ENCODE results near the gene UNK.
A peak's percentile ranks its signal among the peaks of the same experiment; 100 is the strongest.
"Not testable (repeated sequence)": the region's sequence is repeated elsewhere in the genome, so short reads cannot be mapped to it uniquely, and the experiment has no call there.

UNK gene

DNA sequence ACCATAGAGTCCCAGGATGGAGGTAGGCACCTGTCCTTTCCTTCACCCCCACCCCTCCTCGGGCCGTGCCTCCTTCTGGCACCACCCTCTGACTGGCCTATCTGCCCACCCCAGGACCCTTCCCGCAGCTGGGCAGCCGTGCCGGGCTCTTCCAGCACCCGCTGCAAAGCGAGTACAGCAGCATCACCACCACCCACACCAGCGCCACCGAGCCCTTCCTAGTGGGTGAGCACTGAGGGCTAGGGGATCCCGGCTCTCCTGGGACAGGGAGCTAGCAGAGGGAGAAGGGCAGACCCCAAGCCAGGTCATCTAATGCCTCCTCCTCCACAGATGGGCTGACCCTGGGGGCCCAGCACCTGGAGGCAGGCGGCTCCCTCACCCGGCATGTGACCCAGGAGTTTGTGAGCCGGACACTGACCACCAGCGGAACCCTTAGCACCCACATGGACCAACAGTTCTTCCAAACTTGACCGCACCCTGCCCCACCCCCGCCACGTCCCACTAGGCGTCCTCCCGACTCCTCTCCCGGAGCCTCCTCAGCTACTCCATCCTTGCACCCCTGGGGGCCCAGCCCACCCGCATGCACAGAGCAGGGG, 27.4 kb upstream of the UNK start:
- H3K36me3 ChIP-seq (ENCODE audit: control insufficient read depth, insufficient read depth, low read length): peaks cover 31% of the 10 kb centered on the region

DNA sequence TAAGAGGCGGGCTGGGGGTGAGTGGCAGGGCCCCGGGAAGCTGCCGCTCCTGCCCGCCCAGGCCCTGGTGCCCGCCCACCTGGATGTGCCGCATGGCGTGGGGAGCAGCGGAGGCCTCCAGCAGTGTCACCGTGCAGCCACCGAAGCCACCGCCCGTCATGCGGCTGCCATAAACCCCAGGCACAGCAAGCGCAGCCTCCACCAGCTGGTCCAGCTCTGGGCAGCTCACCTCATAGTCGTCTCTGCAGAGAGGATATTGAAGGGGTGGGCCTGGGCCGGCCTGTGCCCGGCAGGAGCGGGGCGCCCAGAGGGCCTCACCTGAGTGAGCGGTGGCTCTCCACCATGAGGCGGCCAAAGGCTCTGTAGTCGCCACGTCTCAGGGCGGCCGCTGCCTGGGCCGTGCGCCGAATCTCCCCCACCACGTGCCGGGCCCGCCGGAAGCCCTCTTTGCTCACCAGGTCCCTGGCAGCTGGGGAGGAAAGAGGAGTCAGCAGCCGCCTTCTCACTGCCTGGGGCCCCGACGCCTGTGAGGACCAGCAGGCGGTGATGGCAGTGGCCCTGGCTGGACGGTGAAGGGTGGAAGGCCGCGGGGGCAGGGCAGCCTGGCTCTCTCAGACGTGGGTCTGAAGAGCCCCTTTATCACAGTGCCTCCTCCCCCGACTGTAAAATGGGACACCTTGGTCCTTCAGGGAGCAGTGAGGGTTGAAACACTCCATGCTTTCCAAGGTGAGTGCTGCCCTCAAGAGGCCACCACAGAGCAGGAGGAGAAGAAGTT, 26.3 kb upstream of the UNK start:
- Histone ChIP-seq H3K27me3 (ENCODE audit: control insufficient read depth, insufficient read depth, low read length) (no peaks in the 10 kb centered on the region), H3K4me3 (ENCODE audit: low read length) (no peak overlapping the region), H3K9me3 (ENCODE audit: control insufficient read depth, low read length) (no peaks in the 10 kb centered on the region), H3K36me3 (ENCODE audit: control insufficient read depth, insufficient read depth, low read length) (peaks cover 24% of the 10 kb centered on the region), H3K9ac (ENCODE audit: low read length) (no peak overlapping the region), H3K4me1 (ENCODE audit: control insufficient read depth, insufficient read depth, low read length) (peaks cover 5% of the 10 kb centered on the region)

More for the DNA sequence above, 27.4 kb upstream of the UNK start:
- Histone ChIP-seq H3K4me1 (ENCODE audit: control insufficient read depth, insufficient read depth, low read length) (peaks cover 4% of the 10 kb centered on the region), H3K9me3 (ENCODE audit: control insufficient read depth, low read length) (no peaks in the 10 kb centered on the region), H3K4me3 (ENCODE audit: low read length) (no peak overlapping the region), H3K9ac (ENCODE audit: low read length) (no peak overlapping the region), H3K27me3 (ENCODE audit: control insufficient read depth, insufficient read depth, low read length) (no peaks in the 10 kb centered on the region)

DNA sequence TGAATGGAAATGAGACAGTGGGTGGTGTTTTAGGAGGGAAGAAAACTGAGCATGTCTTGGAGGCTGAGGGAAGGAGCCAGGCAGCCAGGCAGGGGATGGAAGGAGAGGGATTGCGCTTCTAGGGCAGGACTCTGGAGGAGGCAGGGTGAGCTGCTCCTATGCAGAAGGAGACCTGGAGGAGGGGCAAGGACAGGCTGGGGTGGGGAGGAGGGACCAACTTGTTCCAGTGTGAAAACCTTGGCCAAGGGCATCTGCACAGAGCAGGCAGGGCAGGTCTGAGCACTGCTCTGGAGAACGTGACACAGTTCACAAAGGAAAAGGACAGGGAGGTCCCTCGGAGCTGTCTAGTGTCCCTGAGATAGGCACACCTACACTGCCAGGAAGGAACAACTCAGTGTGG, 25.1 kb upstream of the UNK start:
- no peaks in the 10 kb centered on the region for H3K9me3 ChIP-seq (ENCODE audit: control insufficient read depth, low read length)
- H3K27me3 ChIP-seq (ENCODE audit: control insufficient read depth, insufficient read depth, low read length): no peaks in the 10 kb centered on the region
- no peak overlapping the region for H3K9ac ChIP-seq (ENCODE audit: low read length)
- H3K4me3 ChIP-seq (ENCODE audit: low read length): no peak overlapping the region
- H3K36me3 ChIP-seq (ENCODE audit: control insufficient read depth, insufficient read depth, low read length): peaks cover 24% of the 10 kb centered on the region
- H3K4me1 ChIP-seq (ENCODE audit: control insufficient read depth, insufficient read depth, low read length): peaks cover 16% of the 10 kb centered on the region

DNA sequence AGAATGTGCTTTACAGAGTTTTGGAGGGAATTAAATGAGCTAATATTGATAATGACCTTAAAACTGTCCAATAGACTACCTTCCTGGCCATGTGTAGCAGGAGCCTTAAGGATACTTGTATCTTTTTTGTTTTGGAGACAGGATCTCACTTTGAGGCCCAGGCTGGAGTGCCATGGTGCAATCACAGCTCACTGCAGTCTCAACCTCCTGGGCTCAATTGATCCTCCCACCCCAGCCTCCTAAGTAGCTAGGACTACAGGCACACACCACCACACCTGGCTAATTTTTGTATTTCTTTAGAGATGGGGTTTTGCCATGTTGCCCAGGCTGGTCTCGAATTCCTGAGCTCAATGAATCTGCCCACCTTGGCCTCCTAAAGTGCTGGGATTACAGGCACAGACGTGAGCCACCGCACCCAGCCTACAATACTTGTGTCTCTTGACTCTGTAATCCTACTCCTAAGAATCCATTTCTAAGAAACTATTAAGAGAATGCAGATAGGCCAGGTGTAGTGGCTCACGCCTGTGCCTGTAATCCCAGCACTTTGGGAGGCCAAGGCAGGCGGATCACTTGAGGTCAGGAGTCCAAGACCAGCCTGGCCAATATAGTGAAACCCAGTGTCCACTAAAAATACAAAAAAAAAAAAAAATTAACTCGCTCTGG, 24.5 kb upstream of the UNK start:
- H3K9me3 ChIP-seq (ENCODE audit: control insufficient read depth, low read length); H3K27me3 ChIP-seq (ENCODE audit: control insufficient read depth, insufficient read depth, low read length); H3K4me3 ChIP-seq (ENCODE audit: low read length); H3K9ac ChIP-seq (ENCODE audit: low read length): not testable (repeated sequence)
- Histone ChIP-seq H3K36me3 (ENCODE audit: control insufficient read depth, insufficient read depth, low read length) (peaks cover 24% of the 10 kb centered on the region), H3K4me1 (ENCODE audit: control insufficient read depth, insufficient read depth, low read length) (peaks cover 20% of the 10 kb centered on the region)

DNA sequence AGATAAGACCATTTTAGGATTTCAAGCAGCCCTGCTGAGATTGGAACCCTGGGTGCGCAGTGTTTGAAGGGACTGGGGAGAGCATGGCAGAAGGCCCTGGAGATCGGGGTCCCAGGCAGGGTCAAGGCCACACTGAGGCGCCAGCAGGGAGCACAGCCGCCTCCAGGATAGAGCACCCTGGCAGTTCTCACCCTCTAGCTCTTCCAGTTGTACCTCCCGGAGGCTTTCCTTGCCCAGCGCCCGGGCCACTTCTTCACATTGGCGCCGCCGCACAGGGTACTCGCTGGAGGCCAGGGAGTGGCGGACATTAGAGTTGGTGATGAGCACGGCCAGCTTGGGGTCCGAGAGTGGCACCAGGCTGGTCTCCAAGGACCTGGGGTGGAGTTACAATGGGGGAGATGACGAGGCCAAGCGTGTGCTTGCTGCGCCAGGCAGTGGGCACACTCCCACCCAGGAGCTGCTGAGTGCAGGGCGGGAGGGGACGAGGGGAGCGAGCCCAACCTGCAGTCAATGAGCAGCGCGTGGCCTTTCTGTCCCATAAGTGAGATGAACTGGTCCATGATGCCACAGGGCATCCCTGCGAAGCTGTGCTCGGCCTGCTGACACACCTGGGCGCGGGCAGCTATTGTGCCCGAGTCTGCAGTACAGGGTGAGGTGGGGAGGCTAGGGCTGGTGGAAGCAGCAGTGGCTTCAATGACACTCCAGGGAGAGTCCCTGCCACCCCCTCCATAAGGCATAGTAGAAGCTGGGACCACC, 21.9 kb upstream of the UNK start:
- Histone ChIP-seq H3K4me3 (ENCODE audit: low read length) (no peak overlapping the region), H3K9ac (ENCODE audit: low read length) (no peak overlapping the region), H3K4me1 (ENCODE audit: control insufficient read depth, insufficient read depth, low read length) (peaks cover 20% of the 10 kb centered on the region), H3K27me3 (ENCODE audit: control insufficient read depth, insufficient read depth, low read length) (no peaks in the 10 kb centered on the region), H3K36me3 (ENCODE audit: control insufficient read depth, insufficient read depth, low read length) (peaks cover under 1% of the 10 kb centered on the region), H3K9me3 (ENCODE audit: control insufficient read depth, low read length) (no peaks in the 10 kb centered on the region)

DNA sequence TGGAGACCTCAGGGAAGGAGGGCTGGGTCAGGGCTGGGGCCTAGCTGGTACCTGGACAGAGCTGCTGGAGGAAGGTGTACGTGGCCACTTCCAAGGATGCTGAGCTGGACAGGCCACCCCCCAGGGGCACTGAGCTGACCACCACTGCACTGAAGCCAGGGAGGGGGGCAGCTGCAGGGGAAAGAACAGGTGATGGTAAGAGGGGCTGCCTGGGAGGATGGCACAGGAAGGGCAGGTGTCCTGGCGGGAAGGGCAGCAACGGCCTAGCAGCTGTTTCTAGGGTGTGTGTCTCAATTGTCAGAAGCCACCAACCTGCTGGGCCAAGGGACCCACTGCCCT, 21.4 kb upstream of the UNK start:
- Histone ChIP-seq H3K36me3 (ENCODE audit: control insufficient read depth, insufficient read depth, low read length) (no peaks in the 10 kb centered on the region), H3K4me1 (ENCODE audit: control insufficient read depth, insufficient read depth, low read length) (peaks cover 20% of the 10 kb centered on the region), H3K9me3 (ENCODE audit: control insufficient read depth, low read length) (no peaks in the 10 kb centered on the region), H3K9ac (ENCODE audit: low read length) (no peak overlapping the region), H3K4me3 (ENCODE audit: low read length) (no peak overlapping the region), H3K27me3 (ENCODE audit: control insufficient read depth, insufficient read depth, low read length) (no peaks in the 10 kb centered on the region)

DNA sequence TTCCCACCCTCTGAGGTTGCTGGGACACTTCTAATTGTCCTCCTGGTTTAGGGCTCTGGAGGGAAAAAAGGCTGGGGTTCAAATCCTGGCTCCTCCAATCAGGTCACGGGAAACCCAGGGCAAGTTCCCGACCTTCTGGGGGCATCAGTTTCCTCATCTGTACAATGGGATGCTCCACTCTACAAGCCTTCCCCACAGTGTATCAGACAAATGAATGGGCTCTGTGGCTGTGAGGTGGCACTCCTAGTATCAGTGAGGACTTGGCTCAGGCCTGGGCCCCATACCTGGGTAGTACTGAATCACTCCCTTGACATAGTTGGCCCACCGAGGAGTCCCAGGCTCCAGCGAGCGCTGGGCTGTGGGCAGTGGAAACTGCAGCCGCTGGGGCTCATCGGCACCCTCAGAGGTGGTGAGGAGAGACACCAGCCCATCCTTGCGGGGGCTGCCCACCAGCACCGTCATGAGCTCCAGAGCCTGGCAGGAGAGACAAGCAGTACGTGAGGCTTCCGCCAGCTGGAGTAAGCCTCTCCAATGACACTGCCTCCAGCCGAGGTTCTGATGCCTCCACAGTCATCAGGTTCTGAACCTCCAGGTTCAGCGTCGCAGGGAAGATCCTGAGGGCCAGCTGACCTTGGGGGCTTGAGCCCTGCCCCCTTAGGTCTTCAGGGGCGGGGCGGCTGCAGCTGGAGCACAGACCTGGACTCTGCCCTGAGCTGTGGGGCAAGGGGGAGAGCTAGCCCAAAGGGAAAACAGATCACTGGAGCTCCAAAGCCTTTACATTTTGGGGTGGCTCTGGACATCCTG, 20.8 kb upstream of the UNK start:
- H3K9ac ChIP-seq (ENCODE audit: low read length): peak overlapping the region; percentile 75

DNA sequence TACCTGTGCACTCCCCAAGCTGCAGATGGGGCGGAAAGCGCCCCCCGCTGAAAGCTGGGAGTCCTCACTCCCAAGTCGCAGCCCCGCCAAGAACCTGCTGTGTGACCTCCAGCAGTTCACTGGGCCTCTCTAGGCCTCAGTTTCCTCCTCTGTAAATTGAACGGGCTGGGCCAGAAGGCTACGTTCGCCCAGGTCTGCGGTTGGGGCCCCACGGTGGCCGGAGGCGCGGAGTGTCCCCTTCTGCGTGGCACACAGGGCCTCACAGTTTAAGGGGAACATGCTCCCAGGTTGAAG, 20.2 kb upstream of the UNK start:
- H3K4me3 ChIP-seq (ENCODE audit: low read length): peak overlapping the region; percentile 19
- H3K9me3 ChIP-seq (ENCODE audit: control insufficient read depth, low read length): no peaks in the 10 kb centered on the region
- H3K4me1 ChIP-seq (ENCODE audit: control insufficient read depth, insufficient read depth, low read length): peaks cover 25% of the 10 kb centered on the region
- H3K9ac ChIP-seq (ENCODE audit: low read length): peak overlapping the region; percentile 75
- no peaks in the 10 kb centered on the region for H3K27me3 ChIP-seq (ENCODE audit: control insufficient read depth, insufficient read depth, low read length)
- H3K36me3 ChIP-seq (ENCODE audit: control insufficient read depth, insufficient read depth, low read length): no peaks in the 10 kb centered on the region

More for the DNA sequence above, 20.8 kb upstream of the UNK start:
- no peaks in the 10 kb centered on the region for H3K27me3 ChIP-seq (ENCODE audit: control insufficient read depth, insufficient read depth, low read length)
- peaks cover 20% of the 10 kb centered on the region for H3K4me1 ChIP-seq (ENCODE audit: control insufficient read depth, insufficient read depth, low read length)
- no peaks in the 10 kb centered on the region for H3K36me3 ChIP-seq (ENCODE audit: control insufficient read depth, insufficient read depth, low read length)
- peak overlapping the region; percentile 19 for H3K4me3 ChIP-seq (ENCODE audit: low read length)
- no peaks in the 10 kb centered on the region for H3K9me3 ChIP-seq (ENCODE audit: control insufficient read depth, low read length)

DNA sequence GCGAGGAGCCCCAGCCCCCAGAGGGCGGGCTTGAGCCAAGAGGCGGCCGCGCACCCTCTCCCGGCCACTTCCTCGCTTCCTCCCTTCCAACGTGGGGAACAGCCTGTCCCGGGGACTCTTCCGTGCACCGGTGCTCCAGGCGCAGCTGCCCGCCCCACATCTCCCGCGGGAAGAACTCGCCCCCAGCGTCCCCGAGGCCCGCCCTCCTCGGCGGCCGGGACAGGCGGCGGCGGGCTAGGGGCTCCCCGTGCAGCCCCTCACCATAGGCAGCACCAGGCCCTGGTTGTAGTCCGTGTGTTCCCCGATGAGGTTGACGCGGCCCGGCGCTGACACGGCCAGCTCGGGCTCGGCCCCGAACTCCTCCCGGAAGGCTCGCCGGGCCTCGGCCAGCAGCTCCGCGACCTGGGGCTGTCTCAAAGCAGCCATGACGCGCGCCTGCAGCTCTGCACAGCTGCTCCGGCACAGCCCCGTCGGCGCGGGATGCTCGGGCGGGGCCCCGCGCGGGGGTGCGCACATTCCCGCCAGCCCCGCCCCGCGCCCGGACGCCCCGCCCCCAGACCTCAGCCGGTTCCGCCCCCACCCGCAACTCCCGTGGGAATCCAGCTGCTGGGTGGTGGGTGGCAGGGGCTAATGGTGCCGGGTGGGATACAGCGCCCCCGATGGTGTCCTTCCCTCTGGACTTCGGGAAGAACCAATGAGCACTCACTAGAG, 19.7 kb upstream of the UNK start, which contains the start of gene GALK1:
TSS of gene GALK1 (minus strand) at position 482 of the 711 bp plus-strand sequence. CDS start at position 426, 56 bp downstream.
- peaks cover 28% of the 10 kb centered on the region for H3K4me1 ChIP-seq (ENCODE audit: control insufficient read depth, insufficient read depth, low read length)

DNA sequence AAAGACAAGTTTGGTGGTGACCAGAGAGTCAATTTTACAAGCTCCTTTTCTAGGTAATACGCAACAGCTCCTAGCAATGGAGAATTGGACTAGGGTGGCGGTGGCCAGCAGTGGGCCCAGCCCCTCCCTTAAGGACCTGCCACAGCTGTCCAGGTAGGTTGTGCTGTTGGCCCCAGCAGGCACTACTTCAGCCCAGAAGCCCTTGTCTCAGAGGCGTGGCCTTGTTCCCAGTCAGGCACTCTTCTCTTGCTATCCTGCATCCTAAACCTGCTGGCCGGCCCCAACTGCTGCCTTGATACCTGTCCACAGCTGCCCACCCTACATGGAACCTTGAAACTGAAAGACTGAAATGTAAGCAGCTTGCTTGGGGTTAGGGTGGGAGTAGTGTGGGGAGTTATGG, 18.6 kb upstream of the UNK start:
- H3K4me1 ChIP-seq (ENCODE audit: control insufficient read depth, insufficient read depth, low read length): peaks cover 35% of the 10 kb centered on the region
- no peaks in the 10 kb centered on the region for H3K27me3 ChIP-seq (ENCODE audit: control insufficient read depth, insufficient read depth, low read length)
- H3K36me3 ChIP-seq (ENCODE audit: control insufficient read depth, insufficient read depth, low read length): no peaks in the 10 kb centered on the region
- H3K9me3 ChIP-seq (ENCODE audit: control insufficient read depth, low read length): no peaks in the 10 kb centered on the region
- H3K4me3 ChIP-seq (ENCODE audit: low read length): no peak overlapping the region
- no peak overlapping the region for H3K9ac ChIP-seq (ENCODE audit: low read length)

More for the DNA sequence above, 19.7 kb upstream of the UNK start, which contains the start of gene GALK1:
- Histone ChIP-seq H3K27me3 (ENCODE audit: control insufficient read depth, insufficient read depth, low read length) (no peaks in the 10 kb centered on the region), H3K9me3 (ENCODE audit: control insufficient read depth, low read length) (no peaks in the 10 kb centered on the region), H3K36me3 (ENCODE audit: control insufficient read depth, insufficient read depth, low read length) (no peaks in the 10 kb centered on the region), H3K4me3 (ENCODE audit: low read length) (peak within 1 kb of the TSS; percentile 19), H3K9ac (ENCODE audit: low read length) (peak within 1 kb of the TSS; percentile 75)

DNA sequence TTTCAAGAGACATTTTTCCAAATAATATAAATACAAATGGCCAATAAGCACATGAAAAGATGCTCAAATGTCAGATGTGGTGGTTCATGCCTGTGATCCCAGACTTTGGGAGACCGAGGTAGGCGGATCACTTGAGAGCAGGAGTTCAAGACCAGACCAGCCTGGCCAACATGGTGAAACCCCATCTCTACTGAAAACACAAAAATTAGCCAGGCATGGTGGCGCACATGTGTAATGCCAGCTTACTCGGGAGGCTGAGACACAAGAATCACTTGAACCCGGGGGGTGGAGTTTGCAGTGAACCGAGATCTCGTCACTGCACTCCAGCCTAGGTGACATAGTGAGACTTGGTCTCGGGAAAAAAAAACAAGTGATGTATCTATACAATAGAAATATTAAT, 16.7 kb upstream of the UNK start:
- no peak overlapping the region for H3K4me3 ChIP-seq (ENCODE audit: low read length)
- no peak overlapping the region for H3K9ac ChIP-seq (ENCODE audit: low read length)
- no peaks in the 10 kb centered on the region for H3K36me3 ChIP-seq (ENCODE audit: control insufficient read depth, insufficient read depth, low read length)
- no peaks in the 10 kb centered on the region for H3K9me3 ChIP-seq (ENCODE audit: control insufficient read depth, low read length)
- H3K4me1 ChIP-seq (ENCODE audit: control insufficient read depth, insufficient read depth, low read length): peaks cover 47% of the 10 kb centered on the region
- no peaks in the 10 kb centered on the region for H3K27me3 ChIP-seq (ENCODE audit: control insufficient read depth, insufficient read depth, low read length)
